Ishikawa (cell line): Measurements from ENCODE around the gene CMTM7.

Experiments used
- CEBPB ChIP-seq: IDR thresholded peaks from 2 replicates; pipeline ENCODE4 v1.6.1; 2012
- CREB1 ChIP-seq: IDR thresholded peaks from 2 replicates; pipeline ENCODE4 v1.6.1; 2012; ENCODE audit warnings: low read depth
- EGR1 ChIP-seq: IDR thresholded peaks from 2 replicates; pipeline ENCODE4 v1.6.1; 2012
- EP300 ChIP-seq: IDR thresholded peaks from 2 replicates; pipeline ENCODE4 v1.6.1; 2012; ENCODE audit warnings: borderline replicate concordance
- FOXM1 ChIP-seq: IDR thresholded peaks from 2 replicates; pipeline ENCODE4 v1.6.1; 2012; ENCODE audit warnings: low read depth, borderline replicate concordance
- NFIC ChIP-seq: IDR thresholded peaks from 2 replicates; pipeline ENCODE4 v1.6.1; 2012
- RAD21 ChIP-seq: IDR thresholded peaks from 2 replicates; pipeline ENCODE4 v1.6.1; 2012; ENCODE audit warnings: low read depth
- REST ChIP-seq: IDR thresholded peaks from 2 replicates; pipeline ENCODE4 v1.6.1; 2012; ENCODE audit warnings: low read depth, mild to moderate bottlenecking
- TAF1 ChIP-seq: IDR thresholded peaks from 2 replicates; pipeline ENCODE4 v1.6.1; 2012; ENCODE audit warnings: low read depth, mild to moderate bottlenecking
- TCF12 ChIP-seq: IDR thresholded peaks from 2 replicates; pipeline ENCODE4 v1.6.1; 2012; ENCODE audit warnings: low read depth
- TEAD4 ChIP-seq: IDR thresholded peaks from 2 replicates; pipeline ENCODE4 v1.6.1; 2012
- YY1 ChIP-seq: IDR thresholded peaks from 2 replicates; pipeline ENCODE4 v1.6.1; 2012; ENCODE audit warnings: low read depth
- ZBTB7A ChIP-seq: IDR thresholded peaks from 2 replicates; pipeline ENCODE4 v1.6.1; 2012; ENCODE audit warnings: low read depth
- TF ChIP-seq, protein P1 (sequence below): IDR thresholded peaks from 2 replicates; pipeline ENCODE4 v1.6.1; 2012
- TF ChIP-seq, protein P2 (sequence below): IDR thresholded peaks from 2 replicates; pipeline ENCODE4 v1.6.1; 2012

CMTM7 gene

DNA sequence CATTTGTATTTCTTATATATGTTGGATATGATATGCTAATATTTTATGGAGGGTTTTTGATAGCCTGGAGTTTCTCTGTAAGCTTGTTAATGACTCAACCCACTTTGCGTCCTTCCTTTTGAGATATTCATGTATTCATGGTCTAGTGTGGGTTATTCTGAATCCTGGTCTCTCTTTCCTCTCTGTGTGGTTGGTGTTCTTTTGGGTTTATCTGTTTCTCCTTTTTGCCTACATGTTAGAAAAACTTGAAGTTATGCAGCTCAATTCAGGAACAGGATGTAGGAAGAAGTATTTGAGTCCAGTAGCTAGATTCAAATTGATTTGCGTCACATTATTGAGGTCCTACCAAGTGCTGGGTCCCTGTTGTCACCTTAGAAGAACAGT, 28.1 kb downstream of the CMTM7 start:
- no peak for TF ChIP-seq REST
- no peak for TF ChIP-seq TEAD4
- TF ChIP-seq, protein P1, sequence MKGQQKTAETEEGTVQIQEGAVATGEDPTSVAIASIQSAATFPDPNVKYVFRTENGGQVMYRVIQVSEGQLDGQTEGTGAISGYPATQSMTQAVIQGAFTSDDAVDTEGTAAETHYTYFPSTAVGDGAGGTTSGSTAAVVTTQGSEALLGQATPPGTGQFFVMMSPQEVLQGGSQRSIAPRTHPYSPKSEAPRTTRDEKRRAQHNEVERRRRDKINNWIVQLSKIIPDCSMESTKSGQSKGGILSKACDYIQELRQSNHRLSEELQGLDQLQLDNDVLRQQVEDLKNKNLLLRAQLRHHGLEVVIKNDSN: no peak
- no peak for TF ChIP-seq YY1
- TF ChIP-seq CREB1: no peak
- no peak for TF ChIP-seq NFIC
- no peak for TF ChIP-seq RAD21
- TF ChIP-seq EP300: no peak
- no peak for TF ChIP-seq TCF12
- TF ChIP-seq ZBTB7A: no peak
- TF ChIP-seq FOXM1: no peak

- TF ChIP-seq CEBPB: peak; percentile 61; the same call in 1 of the 2 replicates
- TF ChIP-seq NFIC: peak; percentile 96
- no peak for TF ChIP-seq CREB1
- TF ChIP-seq FOXM1: peak; percentile 94
- TF ChIP-seq RAD21: peak; percentile 0; the same call in 1 of the 2 replicates
- peak; percentile 95 for TF ChIP-seq TCF12
- no peak for TF ChIP-seq ZBTB7A
- no peak for TF ChIP-seq YY1
- peak; percentile 97 for TF ChIP-seq EP300
- TF ChIP-seq TEAD4: peak; percentile 95
- TF ChIP-seq, protein P1: 0 out of 2 replicates have a peak, but pooled peaks have one; percentile 3
- TF ChIP-seq REST: no peak
- TF ChIP-seq EGR1: no peak
- TF ChIP-seq, protein P2, sequence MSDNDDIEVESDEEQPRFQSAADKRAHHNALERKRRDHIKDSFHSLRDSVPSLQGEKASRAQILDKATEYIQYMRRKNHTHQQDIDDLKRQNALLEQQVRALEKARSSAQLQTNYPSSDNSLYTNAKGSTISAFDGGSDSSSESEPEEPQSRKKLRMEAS: peak; percentile 44
- 0 out of 2 replicates have a peak, but pooled peaks have one; percentile 20 for TF ChIP-seq TAF1
Observed at GRCh38 chr3:32420126-32421038, 28.7 kb downstream of the CMTM7 start.

GRCh38 chr3:32421185-32421584, 29.5 kb downstream of the CMTM7 start:
- no peak for TF ChIP-seq CEBPB
- no peak for TF ChIP-seq TEAD4
- no peak for TF ChIP-seq FOXM1
- TF ChIP-seq, protein P1: no peak
- TF ChIP-seq TAF1: no peak
- TF ChIP-seq CREB1: no peak
- no peak for TF ChIP-seq YY1
- TF ChIP-seq, protein P2: no peak
- TF ChIP-seq ZBTB7A: no peak
- TF ChIP-seq RAD21: no peak
- TF ChIP-seq NFIC: no peak

- TF ChIP-seq, protein P1: peak; percentile 50
- TF ChIP-seq YY1 (no peak; the same call in 1 of the 2 replicates), CEBPB (peak; percentile 98), RAD21 (no peak), REST (peak; percentile 6; the same call in 1 of the 2 replicates), TEAD4 (peak; percentile 93), TCF12 (peak; percentile 99), TAF1 (no peak), CREB1 (no peak), EP300 (peak; percentile 98), EGR1 (peak; percentile 53; the same call in 1 of the 2 replicates), ZBTB7A (no peak), FOXM1 (peak; percentile 97), NFIC (peak; percentile 100)
- TF ChIP-seq, protein P2: peak; percentile 70
Observed at GRCh38 chr3:32421991-32422859, 30.6 kb downstream of the CMTM7 start.
